ENCODE data around the gene SEPTIN14. TPM values are rescaled to one million over a fixed set of nuclear protein-coding genes. Genes with fewer than 3 reads are reported as not detected.

SEPTIN14 gene
- total RNA-seq, 1 donor from 2014 or later = not detected

DNA sequence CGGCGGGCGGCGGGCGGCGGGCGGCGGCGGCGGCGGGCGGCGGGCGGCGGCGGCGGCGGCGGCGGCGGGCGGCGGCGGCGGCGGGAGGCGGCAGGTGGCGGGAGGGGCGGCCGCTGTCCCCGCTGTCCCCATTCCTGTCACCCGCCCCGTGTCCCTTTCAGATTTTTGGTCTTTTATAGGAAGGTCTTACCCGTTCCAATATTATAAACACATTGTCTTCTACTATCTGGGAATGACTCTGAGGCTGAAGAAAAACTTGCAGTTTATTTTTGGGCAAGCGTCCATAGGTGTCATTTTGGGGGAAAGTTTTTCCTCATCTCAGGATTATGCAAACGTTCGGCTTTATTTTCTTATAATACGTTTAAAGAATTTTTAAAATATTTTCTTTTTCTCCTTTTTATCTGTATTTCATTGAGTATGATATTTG, 25.3 kb upstream of the SEPTIN14 start:
- Histone ChIP-seq H3K36me3 (no peaks in the 10 kb centered on the region), H3K27me3 (ENCODE audit: low read depth) (no peaks in the 10 kb centered on the region), H3K9me3 (replicated peaks) (no peaks in the 10 kb centered on the region), H3K27ac (replicated peaks) (peak overlapping the region; percentile 83), H3K4me3 (peak overlapping the region; percentile 70), H3K4me1 (peaks cover 13% of the 10 kb centered on the region)
- intact Hi-C loops (cut with micrococcal nuclease) = no loop called here
- TF ChIP-seq, protein P1, sequence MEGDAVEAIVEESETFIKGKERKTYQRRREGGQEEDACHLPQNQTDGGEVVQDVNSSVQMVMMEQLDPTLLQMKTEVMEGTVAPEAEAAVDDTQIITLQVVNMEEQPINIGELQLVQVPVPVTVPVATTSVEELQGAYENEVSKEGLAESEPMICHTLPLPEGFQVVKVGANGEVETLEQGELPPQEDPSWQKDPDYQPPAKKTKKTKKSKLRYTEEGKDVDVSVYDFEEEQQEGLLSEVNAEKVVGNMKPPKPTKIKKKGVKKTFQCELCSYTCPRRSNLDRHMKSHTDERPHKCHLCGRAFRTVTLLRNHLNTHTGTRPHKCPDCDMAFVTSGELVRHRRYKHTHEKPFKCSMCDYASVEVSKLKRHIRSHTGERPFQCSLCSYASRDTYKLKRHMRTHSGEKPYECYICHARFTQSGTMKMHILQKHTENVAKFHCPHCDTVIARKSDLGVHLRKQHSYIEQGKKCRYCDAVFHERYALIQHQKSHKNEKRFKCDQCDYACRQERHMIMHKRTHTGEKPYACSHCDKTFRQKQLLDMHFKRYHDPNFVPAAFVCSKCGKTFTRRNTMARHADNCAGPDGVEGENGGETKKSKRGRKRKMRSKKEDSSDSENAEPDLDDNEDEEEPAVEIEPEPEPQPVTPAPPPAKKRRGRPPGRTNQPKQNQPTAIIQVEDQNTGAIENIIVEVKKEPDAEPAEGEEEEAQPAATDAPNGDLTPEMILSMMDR (IDR thresholded peaks at IDR 0.05; ENCODE audit: borderline replicate concordance) = no peak
- DNase-seq = no peak

GRCh38 chr7:55884321-55884720, 21.8 kb upstream of the SEPTIN14 start:
- no peak for DNase-seq
- intact Hi-C loops (cut with micrococcal nuclease) = no loop called here
- H3K9me3 ChIP-seq (replicated peaks) = no peaks in the 10 kb centered on the region
- H3K27ac ChIP-seq (replicated peaks) = no peak overlapping the region
- TF ChIP-seq, protein P1 (IDR thresholded peaks at IDR 0.05; ENCODE audit: borderline replicate concordance) = no peak
- no peaks in the 10 kb centered on the region for H3K27me3 ChIP-seq (ENCODE audit: low read depth)
- H3K36me3 ChIP-seq = no peaks in the 10 kb centered on the region
- no peak overlapping the region for H3K4me3 ChIP-seq
- H3K4me1 ChIP-seq = peaks cover 13% of the 10 kb centered on the region

DNA sequence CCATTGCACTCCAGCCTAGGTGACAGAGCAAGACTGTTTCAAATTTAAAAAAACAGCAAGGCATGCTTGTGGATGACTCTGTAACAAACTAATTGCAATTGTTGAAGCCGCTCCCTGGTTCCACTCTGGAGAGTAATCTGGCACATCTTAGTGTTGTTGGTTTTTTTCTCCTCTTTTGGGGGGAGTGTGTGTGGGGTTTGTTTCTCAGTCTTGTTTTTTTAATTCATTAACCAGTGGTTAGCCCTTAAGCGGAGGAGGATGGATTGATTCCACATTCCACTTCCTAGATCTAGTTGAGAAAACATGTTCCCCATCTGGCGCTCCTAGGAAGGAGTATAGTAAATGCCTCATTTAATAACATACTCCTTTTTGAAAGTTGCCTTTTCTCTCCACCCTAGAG, 16.1 kb upstream of the SEPTIN14 start:
- TF ChIP-seq, protein P1 (IDR thresholded peaks at IDR 0.05; ENCODE audit: borderline replicate concordance) = no peak
- Histone ChIP-seq H3K4me1 (no peaks in the 10 kb centered on the region), H3K36me3 (no peaks in the 10 kb centered on the region), H3K27me3 (ENCODE audit: low read depth) (no peaks in the 10 kb centered on the region), H3K4me3 (no peak overlapping the region), H3K9me3 (replicated peaks) (no peaks in the 10 kb centered on the region), H3K27ac (replicated peaks) (no peak overlapping the region)
- intact Hi-C loops (cut with micrococcal nuclease) = no loop called here
- DNase-seq = no peak

DNA sequence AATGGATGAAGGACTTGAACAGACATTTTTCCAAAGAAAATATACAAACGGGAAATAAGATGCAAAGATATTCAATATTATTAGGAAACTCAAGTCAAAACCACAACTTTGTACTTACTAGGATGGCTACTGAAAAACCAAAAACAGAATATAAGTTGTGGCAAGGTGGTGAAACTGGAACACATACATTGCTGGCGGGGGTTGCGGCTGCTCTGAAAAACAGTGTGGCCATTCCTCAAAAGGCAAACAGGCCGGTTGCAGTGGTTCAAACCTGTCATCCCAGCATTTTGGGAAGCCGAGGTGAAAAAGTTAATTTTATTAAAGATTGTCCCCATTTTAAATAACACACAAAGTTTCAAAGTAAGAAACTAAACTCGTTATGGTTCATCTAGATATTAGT, 14.8 kb upstream of the SEPTIN14 start:
- Histone ChIP-seq H3K27me3 (ENCODE audit: low read depth) (no peaks in the 10 kb centered on the region), H3K27ac (replicated peaks) (no peak overlapping the region), H3K4me1 (no peaks in the 10 kb centered on the region), H3K36me3 (no peaks in the 10 kb centered on the region), H3K4me3 (no peak overlapping the region), H3K9me3 (replicated peaks) (no peaks in the 10 kb centered on the region)
- intact Hi-C loops (cut with micrococcal nuclease) = no loop called here
- TF ChIP-seq, protein P1 (IDR thresholded peaks at IDR 0.05; ENCODE audit: borderline replicate concordance) = no peak
- no peak for DNase-seq

DNA sequence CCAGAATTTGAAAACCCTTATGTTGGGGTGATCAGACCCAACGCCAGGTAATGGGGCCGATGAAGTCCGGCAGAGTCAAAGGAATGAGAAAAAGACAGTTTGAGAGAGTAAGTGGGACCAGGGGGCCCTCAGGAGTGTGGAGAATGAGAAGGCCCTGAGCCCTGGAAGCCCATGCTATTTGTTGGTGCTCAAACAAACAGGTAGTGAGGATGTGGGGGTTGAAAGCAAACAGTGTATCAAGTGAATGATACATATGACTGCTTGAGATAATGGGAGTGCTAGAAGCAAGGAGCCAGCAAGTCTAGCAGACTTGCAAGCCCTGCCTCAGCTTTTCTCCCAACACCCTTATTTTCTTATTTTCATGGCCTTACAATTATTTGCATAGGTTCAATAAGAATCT, 11.2 kb upstream of the SEPTIN14 start:
- DNase-seq = no peak
- Histone ChIP-seq H3K36me3 (no peaks in the 10 kb centered on the region), H3K9me3 (replicated peaks) (no peaks in the 10 kb centered on the region), H3K27ac (replicated peaks) (no peak overlapping the region), H3K4me3 (no peak overlapping the region), H3K4me1 (no peaks in the 10 kb centered on the region), H3K27me3 (ENCODE audit: low read depth) (no peaks in the 10 kb centered on the region)
- TF ChIP-seq, protein P1 (IDR thresholded peaks at IDR 0.05; ENCODE audit: borderline replicate concordance) = no peak
- intact Hi-C loops (cut with micrococcal nuclease) = no loop called here

Measured in left ventricle myocardium inferior (tissue), 1 donor.